Activated CD4-positive, alpha-beta T cell treated with anti-CD3 and anti-CD28 coated beads for 48 hours (primary cell): ENCODE measurements around the gene PCNX3.

Experiments used
- DNase-seq: peaks from one replicate; pipeline ENCODE4 v3.0.0-alpha.2; 2020

Gene PCNX3

DNA sequence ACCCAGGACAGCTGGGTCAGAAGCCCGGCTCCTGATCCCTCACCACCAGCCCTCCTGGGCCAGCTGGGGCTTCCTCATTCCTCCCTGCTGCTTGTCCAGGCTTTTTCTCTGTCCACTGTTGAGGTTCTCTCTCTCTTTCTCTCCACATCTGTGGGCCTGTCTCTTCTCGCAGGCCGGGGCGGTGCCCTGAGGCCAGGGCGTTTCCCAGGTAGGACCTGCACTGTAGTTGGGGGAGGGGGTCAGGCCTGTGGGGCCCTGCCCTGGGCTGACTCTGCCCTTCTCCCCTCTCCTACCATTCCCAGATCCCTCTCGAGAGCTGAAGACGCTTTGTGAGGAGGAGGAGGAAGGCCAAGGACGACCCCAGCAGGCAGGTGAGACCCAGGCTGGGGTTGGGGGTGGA, 34.8 kb upstream of the PCNX3 start:
- no peak for DNase-seq

DNA sequence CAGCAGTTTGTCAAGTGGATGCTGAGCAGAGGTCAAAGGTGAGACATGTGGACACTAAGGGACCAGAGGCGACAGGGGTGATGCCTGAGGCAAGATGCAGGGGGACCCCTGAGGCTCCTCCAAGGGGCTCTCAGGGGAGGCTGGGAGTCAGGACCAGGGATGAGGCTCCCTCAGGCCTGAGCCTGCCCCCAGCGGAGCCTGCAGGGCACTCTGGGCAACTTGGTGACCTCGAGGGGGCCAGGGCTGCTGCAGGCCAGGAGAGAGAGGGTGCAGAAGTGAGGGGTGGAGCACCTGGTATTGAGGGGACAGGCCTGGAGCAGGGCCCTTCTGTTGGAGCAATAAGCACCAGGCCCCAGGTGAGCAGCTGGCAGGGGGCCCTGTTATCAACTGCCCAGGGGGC, 33.6 kb upstream of the PCNX3 start:
- DNase-seq: no peak

DNA sequence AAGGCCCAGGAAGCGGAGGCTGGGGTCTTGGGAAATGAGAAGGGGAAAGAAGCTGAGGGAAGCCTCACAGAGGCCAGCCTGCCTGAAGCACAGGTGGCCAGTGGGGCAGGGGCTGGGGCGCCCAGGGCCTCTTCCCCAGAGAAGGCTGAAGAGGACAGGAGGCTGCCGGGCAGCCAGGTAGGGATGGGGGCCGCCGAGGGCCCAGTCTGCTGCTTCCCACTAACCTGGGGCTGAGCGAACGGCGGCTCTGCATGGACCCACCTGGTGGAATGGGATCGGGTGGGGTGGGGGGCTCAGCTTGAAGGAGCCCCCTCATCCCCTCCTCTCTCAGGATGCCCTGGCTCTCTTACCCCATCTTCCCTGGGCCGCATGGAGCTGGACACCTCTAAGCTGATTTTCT, 32.0 kb upstream of the PCNX3 start:
- DNase-seq: no peak

DNA sequence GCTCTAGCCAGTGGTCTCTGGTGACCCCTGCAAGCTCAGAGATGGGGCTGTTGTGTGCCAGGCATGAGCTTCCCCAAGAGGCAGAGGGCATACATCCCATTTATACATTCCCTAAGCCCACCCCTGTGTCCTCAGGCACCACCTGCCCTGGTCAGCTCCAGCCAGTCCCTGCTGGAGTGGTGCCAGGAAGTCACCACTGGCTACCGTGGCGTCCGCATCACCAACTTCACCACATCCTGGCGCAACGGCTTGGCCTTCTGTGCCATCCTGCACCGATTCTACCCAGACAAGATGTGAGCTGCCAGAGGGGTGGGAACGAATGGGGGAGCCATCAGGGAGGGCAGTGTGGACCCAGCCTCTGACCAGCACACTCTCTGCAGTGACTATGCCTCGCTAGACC, 31.5 kb upstream of the PCNX3 start:
- no peak for DNase-seq

DNA sequence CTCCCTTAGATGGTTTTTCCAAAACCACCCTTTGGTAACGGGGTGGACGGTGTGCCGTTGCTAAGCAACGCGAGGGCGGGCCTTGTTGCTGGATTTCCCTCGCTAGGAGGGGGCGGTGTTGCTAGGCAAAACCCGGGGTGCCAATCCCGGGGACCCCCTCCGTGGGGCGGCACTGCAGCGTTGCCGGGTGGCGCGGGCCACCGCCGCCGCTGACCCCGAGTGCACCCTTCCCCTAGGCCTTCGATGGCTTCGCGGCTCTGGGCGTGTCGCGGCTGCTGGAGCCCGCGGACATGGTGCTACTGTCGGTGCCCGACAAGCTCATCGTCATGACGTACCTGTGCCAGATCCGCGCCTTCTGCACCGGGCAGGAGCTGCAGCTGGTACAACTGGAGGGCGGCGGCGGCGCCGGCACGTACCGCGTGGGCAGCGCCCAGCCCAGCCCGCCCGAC, 30.8 kb upstream of the PCNX3 start:
- DNase-seq: no peak

DNA sequence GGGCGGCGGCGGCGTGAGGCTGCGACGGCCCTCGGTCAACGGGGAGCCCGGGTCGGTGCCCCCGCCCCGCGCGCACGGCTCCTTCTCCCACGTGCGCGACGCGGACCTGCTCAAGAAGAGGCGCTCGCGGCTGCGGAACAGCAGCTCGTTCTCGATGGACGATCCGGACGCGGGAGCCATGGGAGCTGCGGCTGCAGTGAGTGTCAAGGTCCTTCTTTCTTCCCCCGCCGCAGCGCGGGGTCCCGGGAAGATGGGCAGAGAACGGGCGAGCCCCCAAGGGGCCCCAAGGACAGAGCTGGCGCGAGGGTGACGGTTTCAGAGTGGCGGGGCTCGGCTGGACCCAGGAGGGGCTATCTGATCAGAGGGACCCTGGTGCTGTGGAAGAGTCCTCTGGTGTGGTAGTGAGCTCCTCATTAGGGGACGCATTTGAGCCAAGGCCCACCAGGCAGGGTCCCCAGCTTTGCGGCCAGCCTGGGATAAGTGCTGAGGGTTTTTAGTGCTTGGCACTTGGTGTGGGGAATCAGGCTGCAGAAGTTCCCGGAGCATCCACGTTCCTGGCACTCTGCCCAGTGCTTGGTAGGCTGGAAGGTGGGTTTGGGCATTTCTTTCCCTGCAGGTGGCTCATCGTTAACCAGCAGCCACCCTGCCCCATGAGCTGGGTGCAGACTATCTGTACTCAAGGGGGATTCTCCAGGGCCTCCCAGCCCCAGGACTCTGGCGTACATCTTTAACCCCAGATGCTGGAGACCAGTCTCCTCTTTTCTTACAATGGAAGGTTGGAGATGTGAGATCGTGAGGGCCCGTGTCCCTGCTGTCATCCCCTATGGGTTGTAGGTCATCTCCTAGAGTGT, 30.0 kb upstream of the PCNX3 start:
- no peak for DNase-seq

DNA sequence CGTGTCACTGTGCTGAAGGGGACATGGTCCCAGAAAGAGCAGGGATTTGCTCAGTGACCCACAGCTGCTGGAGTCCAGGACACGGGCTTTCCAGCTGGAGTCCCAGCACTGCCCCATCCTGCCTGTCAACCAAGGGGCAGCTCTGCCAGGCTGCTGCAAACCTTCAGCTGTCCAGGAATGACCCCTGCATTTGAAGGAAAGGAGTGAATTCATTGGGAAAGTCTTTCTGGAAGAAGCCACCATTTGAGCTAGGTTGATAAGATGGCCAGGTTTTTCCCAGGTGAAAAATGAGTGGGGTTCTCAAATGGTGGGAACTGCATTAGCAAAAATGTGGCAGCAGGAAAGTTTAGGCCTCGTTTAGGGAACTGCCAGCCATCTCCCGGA, 29.3 kb upstream of the PCNX3 start:
- no peak for DNase-seq

DNA sequence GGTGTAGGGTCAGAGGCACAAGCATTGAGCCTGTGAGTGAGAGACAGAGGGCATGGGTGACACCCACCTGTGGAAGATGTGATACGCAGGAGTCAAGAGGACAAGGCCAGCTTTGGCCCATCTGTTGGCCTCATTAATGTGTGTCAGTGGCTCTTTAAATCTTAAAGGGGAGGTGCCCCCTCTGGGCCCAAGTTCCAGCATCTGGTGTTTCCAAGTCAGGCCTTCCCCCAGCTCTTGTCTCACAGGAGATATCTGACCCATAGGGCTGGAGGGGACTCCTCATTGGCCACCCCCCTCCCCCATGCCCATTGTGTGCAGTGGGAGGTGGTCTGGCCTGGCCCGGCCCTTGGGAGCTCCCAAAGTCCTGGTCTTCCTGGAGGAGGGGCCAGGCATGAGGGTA, 28.9 kb upstream of the PCNX3 start:
- no peak for DNase-seq

DNA sequence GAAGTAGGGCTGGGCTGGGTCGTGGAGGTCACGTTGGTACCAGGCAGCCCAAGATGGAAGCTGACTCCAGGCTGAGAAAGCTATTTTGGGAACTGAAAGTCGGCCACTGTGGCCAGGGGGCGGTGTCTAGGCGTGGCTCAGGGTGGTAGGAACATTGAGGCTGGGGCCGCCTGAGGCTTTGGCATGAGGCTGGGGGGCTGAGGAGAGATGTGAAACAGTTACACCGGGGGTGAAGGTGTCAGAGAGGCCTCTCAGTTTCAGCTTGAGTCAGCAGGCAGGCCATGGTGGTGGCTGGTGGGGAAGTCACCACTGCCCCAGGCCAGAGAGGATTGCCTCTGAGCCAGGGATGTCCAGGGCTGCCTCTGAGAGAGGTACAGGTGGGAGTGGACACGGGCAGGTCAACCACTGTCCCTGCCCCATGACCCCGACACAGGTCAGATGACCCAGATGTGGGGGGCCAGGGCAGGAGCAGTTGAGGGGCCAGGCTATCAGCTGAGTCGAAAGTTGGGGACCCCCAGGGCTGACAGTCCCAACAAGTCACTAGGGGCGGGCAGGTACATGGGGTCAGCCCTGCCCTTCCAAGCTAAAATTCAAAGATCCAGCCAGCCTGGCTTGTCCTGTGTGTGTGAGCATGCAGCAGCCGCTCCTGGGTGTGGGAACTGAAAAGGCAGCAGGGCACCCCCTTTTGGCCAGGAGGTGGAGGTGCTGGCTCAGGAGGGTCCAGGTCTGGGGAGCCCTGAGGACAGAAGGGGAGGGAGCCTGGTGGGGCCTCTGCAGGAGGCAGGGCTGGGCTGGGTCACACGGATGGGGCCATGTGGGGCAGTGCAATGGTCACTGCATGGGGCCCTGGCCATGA, 27.1 kb upstream of the PCNX3 start:
- peak; percentile 85 for DNase-seq

DNA sequence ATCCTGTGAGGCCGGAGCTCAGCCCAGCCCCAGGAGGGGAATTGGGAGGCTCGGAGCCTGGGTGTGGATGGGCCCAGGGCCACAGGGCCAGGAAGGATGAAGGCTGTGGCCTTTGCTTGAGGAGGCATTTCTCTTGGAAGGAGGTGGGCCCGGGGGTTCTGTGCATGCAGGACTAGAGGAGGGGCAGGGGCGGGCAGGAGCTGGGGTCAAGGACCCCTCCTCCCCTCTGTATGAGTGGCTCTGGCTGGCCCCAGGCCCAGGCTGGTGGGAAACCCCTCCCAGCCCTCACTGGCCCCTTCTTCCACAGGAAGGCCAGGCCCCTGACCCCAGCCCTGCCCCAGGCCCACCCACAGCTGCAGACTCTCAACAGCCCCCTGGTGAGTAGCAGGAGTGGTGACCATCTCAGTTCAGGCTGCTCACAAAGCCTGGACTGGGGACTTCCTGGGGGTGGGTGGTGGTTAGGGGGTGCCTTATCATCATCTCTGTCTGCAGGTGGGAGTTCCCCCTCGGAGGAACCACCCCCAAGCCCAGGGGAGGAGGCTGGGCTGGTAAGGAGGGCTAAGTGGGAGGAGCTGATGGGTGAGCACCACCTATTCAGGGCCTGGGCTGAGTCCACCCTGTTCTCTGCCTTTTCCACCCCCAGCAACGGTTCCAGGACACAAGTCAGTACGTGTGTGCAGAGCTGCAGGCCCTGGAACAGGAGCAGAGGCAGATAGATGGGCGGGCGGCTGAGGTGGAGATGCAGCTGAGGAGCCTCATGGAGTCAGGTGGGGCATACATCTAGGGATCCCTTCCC, 25.9 kb upstream of the PCNX3 start:
- peak; percentile 47 for DNase-seq

DNA sequence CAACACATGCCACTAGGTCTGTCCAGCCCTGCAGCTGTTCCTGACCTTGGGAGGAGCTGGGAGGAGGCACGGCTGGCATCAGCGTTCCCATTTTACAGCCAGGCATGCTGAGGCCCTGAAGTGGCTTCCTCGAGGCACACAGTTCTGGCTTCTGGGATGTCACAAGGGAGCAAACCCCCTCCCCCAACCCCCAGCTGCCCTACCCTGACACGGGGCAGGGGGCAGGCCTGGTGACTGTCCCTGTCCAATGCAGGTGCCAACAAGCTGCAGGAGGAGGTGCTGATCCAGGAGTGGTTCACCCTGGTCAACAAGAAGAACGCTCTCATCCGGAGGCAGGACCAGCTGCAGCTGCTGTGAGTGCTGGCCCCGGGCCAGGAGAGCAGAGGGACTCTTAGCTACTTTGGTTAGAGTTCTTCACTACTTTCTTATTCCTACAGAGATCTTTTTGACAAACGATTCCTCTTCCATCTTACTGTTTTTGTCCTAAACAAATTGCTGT, 25.3 kb upstream of the PCNX3 start:
- DNase-seq: no peak

DNA sequence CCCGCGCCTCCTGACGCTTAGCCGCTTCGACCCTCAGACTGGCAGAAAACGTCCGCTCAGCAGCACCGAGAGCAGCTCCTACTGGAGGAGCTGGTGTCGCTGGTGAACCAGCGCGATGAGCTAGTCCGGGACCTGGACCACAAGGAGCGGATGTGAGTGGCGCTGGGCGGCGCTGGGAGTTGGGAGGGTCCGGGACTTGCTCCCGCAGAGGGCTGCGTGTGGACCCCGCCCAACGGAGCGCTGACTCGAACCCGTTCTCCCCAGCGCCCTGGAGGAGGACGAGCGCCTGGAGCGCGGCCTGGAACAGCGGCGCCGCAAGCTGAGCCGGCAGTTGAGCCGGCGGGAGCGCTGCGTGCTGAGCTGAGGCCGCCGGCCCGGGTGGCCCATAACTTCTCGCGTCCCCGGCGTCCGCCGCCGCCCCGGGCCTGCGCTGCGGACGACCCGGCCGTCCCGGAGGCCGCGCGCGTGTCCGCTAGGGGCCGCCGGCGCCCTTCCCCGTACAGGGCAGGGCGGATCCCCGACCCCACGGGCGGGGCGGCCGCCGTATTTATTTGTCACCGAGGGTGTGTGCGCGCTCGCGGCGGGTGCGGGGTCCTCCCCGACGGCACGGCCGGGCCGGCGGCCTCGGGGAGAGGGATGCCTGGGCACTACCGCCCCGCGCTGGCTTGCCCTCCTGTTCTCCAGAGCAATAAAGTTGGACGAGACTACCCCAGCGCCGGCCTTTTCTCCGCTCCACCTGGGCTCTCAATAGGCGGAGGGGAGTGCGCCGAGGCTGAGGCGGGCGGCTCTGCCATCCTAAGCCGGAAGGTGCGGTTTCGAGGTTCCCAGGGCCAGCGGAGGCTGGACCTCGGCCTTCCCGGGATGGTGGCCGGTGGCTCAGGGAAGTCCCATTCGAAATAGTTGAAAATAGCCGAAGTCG, 23.4 kb upstream of the PCNX3 start:
- no peak for DNase-seq

DNA sequence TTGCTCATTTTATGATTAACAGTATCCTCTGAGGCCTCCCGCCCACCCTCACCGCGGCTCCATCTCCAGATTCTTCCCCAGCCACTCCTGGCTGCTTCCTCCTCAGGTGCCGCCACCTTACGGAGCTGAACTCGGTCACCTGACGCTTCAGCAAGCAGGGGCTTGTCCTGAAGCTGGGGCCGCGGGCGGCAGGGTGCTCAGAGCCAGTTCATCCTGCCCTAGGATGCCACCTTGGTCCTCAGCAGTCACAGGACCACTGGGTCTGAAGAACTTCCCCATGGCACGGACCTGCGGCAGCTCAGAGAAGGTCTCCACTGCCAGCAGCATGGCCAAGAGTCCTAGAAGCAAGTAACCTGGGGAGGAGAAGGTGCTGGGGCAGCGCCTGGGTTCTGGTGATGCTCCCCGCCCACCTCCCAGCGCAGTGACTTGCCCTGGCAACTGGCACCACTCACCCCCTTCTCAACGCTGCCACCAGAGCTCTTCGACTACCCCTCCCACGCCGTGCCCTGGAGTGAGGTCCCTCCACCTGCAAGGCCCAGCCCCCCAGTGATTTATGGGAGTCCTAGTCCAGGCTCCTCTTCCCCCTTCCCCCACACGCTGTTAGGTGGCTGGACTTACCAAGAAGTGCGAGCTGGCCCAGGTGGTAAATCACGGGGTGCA, 22.6 kb upstream of the PCNX3 start:
- DNase-seq: no peak

DNA sequence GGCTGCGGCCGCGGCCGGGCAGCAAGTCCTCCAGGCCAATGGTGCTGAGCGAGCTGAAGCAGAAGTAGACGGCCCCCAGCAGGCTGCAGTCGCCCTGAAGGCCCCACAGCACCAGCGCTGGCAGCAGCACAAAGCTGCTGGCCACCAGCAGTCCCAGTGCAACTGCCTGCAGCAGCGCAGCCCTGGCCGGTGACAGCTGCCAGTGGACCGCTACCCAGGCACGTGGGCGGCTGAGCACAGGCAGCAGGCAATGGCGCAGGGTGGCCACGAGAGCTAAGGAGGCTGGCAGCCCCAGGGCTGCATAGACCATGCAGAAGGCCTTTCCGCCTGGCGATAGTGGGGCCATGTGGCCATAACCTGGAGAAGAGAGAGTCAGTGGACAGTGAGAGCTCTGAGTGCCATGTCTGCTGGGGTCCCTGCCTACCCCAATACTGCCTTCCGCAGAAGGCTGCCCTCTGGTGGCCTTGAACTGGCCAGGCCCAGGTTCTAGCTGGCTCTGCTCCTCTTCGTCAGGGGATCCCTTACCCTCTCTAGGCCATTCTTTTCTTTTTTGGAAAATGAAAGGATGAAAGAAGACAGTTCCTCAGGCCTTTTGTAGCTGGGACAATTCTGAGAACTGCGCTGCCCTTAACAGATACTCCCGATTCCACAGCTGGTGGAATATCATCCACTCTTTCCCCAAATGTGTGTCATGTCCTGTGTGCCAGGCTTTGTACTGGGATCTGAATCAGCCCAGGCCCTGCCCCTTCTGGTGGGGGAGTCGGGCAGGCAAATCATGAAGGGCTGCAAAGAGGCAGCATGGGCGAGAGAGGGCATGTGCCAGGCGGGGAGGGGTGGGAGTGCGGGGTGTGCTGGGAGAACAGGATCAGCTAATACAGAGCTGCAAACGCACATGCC, 21.8 kb upstream of the PCNX3 start:
- DNase-seq: peak; percentile 54

DNA sequence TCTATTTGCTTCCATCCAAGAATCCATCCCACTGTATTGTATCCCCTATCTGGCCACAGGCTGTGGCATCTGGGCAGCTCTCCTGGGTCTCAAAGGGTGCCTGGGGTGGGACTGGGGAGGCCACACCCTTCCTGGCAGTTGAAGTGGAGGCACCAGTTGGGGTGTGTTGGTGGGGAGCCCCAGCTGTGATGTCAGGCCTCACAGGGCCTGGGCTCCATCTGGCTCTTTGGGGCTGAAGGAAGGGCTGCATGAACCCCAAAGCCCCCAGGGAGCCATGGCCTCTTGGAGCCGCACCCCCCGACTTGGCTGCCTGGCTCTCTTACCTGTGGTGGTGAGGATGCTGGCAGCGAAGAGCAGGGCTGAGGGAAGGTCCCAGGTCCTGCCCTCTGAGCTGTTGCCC, 20.4 kb upstream of the PCNX3 start:
- no peak for DNase-seq

DNA sequence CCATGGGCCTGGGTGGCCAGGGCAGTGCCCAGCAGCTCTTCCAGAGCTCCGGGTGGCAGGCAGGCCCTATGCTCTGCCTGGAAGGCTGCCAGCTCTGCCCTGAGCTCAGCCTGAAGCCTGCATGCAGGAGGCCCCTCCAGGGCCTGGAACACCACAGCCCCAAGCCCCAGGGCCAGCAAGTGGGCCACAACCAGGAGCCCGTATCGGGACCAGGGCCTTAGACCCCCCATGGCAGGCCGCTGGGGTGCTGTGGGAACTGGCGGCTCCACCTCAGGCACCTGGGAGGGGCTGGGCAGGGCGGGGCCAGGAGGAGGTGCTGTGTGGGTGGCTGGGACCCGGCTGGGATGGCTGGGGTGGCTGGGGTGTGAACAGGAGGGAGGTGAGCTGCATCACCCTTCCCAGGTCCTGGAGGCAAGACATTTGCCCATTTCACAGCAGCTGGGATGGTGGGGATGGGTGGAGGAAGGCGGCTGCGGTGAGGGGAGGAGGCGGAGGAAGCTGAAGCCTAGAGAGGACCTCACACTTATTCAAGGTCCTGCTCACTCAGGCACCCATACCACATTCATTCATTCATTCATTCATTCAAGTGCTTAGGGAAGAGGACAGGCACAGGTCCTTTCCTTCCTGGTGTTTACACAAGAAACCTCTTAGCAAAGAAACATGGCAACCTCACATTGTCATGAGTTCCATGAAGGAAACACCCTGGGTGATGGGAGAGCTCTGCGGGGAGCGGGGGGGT, 19.9 kb upstream of the PCNX3 start, which contains the start of gene KCNK7:
Gene KCNK7 (minus strand): TSS at position 258 of the 739 bp plus-strand sequence. CDS start 28 bp downstream, at position 230.
- DNase-seq: no peak

DNA sequence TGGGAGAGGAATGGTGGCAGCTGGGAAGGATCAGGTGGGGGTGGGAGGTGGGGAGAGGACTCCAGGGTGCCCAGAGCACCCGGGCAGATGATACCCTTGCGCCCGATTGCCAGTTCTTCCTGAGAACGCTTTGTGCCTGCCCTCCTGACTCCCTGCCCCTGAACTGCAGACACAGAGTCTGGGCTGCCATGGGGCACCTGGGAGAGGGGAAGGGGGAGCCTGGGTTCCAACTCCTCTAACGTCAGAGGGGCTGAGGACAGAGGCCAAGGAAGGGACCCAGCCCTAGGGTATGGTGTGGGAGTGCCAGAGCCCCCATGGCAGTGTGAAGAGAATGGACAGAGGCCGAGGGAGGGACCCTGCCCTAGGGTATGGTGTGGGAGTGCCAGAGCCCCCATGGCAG, 19.1 kb upstream of the PCNX3 start:
- no peak for DNase-seq

DNA sequence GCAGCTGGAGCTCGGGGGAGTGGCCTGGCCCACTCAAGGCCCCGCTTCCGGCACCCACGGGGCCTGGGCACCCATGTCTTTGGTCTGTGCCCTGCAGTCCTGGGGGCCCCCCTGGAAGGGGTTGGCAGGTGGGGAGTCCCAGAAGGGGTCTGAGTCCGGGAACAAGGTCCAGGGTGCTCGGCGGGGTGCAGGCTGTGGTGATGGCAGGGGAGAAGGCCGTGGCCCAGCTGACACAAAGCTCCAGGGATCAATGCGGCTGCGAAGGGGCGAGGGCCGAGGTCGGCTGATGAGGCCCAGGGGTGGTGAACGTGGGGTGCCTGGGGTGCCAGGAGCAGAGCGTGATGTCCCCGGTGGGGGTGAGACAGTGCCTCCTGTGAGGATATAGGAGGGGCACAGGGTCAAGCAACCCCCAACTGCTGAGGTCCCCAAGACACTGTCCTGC, 17.3 kb upstream of the PCNX3 start:
- DNase-seq: no peak

DNA sequence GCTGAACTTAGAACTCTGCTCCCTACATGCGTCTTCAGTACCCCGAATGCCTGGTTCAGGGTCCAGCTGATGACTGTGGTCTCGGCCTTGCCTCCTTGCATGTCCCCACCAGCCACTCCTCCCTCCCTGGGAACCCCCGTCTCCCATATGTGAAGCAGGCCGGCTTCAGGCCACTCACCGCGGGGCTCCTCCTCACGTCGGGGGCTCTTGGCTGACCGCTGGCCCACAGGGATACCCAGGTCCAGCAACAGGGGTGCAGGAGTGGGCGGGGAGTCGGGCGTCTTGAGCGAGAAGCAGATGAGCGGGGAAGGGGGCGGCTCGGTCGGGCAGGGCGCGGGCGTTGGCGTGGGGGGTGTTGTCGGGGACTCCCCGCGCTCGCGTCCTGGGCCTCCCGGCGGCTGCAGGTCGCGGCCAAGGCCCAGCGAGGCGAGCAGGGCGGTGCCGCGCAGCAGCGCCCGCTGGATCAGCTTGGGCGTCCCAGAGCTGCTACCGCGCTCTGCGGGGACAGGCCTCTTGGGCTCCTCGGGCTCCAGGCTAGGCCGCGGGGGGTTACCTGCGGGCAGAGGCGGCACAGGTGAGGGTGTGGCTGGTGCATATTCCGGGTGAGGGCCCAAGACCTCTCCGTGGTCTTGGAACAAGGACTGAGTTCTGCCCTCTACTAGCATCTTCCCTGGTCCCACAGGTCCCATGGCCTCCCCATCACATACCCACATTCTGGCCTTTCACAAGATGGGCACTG, 16.2 kb upstream of the PCNX3 start:
- DNase-seq: no peak
